NCI-H226 (cell line): Measurements from ENCODE around the gene SF3A1.
A peak's percentile ranks its signal among the peaks of the same experiment; 100 is the strongest.

Experiments used
- DNase-seq: peaks from one replicate; pipeline ENCODE4 v3.0.0-alpha.2; 2015

SF3A1 gene

GRCh38 chr22:30321461-30321860, 35.2 kb downstream of the SF3A1 start:
- DNase-seq: no peak

GRCh38 chr22:30320021-30320556, 36.6 kb downstream of the SF3A1 start:
- DNase-seq: no peak

- DNase-seq: no peak
Measured at GRCh38 chr22:30318799-30319419, 37.8 kb downstream of the SF3A1 start.

GRCh38 chr22:30317778-30318177, 38.9 kb downstream of the SF3A1 start:
- no peak for DNase-seq

- no peak for DNase-seq
Measured at GRCh38 chr22:30315962-30316576, 40.6 kb downstream of the SF3A1 start.

GRCh38 chr22:30314915-30315314, 41.8 kb downstream of the SF3A1 start:
- peak; percentile 65 for DNase-seq

- peak; percentile 12 for DNase-seq
Measured at GRCh38 chr22:30313527-30314363, 42.9 kb downstream of the SF3A1 start.

GRCh38 chr22:30312053-30312452, 44.6 kb downstream of the SF3A1 start:
- DNase-seq: peak; percentile 15

- DNase-seq: peak; percentile 70
Measured at GRCh38 chr22:30310881-30311771, 45.6 kb downstream of the SF3A1 start.

- no peak for DNase-seq
Measured at GRCh38 chr22:30309951-30310741, 46.5 kb downstream of the SF3A1 start.

GRCh38 chr22:30308518-30309230, 48.0 kb downstream of the SF3A1 start:
- no peak for DNase-seq

GRCh38 chr22:30308093-30308492, 48.6 kb downstream of the SF3A1 start:
- DNase-seq: no peak

- no peak for DNase-seq
Measured at GRCh38 chr22:30307041-30307574, 49.6 kb downstream of the SF3A1 start.

GRCh38 chr22:30306627-30307011, 50.1 kb downstream of the SF3A1 start:
- no peak for DNase-seq

- no peak for DNase-seq
Measured at GRCh38 chr22:30305906-30306626, 50.6 kb downstream of the SF3A1 start.

GRCh38 chr22:30305519-30305905, 51.2 kb downstream of the SF3A1 start:
- DNase-seq: no peak

- DNase-seq: no peak
Measured at GRCh38 chr22:30304495-30305244, 52.0 kb downstream of the SF3A1 start.

GRCh38 chr22:30302810-30303138, 53.9 kb downstream of the SF3A1 start:
- DNase-seq: no peak

- DNase-seq: peak; percentile 82
Measured at GRCh38 chr22:30301995-30302809, 54.5 kb downstream of the SF3A1 start.
